ENCODE results near the gene TTLL5.

Gene TTLL5

GRCh38 chr14:75993567-75994041 is 332.6 kb downstream of the TTLL5 start:
- no peak for DNase-seq (ENCODE audit: low spot score)

DNA sequence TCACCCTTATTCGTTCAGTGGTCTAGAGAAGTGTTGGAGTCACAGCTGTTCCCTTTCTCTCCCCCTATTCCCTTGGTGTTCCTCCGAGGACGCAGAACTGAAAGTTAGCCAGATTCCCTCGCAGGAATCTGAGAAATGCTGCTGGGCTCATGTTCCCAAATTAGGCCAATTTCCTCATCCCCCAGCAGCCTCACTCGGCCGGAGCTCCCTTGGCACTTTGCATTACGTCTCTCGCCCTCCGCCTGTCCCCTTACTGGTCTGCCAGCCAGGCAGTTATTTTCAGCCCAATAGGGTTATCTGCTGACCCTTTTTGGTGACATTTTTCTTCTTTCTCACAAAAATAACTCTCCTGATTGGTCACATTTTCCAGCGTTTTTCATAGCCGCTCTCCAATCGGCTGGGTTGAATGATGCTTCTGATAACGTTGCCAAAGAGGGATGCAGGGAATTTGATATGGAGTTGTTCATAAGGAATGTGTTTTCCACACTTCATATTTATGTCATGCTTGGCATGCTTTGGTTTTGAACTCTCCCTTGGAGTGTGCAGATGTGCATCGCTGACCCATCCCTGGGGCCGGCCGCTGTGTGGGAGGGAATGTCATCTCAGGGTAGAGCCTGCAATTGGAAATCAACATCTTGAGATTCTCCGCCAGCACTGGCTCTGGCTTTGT is 334.5 kb downstream of the TTLL5 start:
- no peak for DNase-seq (ENCODE audit: low spot score)

GRCh38 chr14:75996488-75996887 is 335.4 kb downstream of the TTLL5 start:
- no peak for DNase-seq (ENCODE audit: low spot score)

GRCh38 chr14:75999511-76000190 is 338.6 kb downstream of the TTLL5 start:
- DNase-seq (ENCODE audit: low spot score) = no peak

GRCh38 chr14:76002383-76002782 is 341.3 kb downstream of the TTLL5 start:
- no peak for DNase-seq (ENCODE audit: low spot score)
